GM21423 (cell line): ENCODE results near the gene ABCG4.
"Not testable (repeated sequence)": the region's sequence is repeated elsewhere in the genome, so short reads cannot be mapped to it uniquely, and the experiment has no call there.

Experiments used
- ATAC-seq: cut with Tn5 transposase; IDR thresholded peaks from one replicate; pipeline ENCODE4 v1.9.1; 2021; ENCODE audit warnings: mild to moderate bottlenecking, moderate library complexity; ENCODE audit not compliant: unreplicated experiment

The ABCG4 gene

GRCh38 chr11:119149018-119149785 is at the start of gene ABCG4:
ABCG4 (plus strand) TSS chr11:119149052; CDS start chr11:119149966, 914 bp downstream.
- ATAC-seq, result no peak

- no peak for ATAC-seq
These were observed 49.1 kb upstream of the ABCG4 start for GRCh38 chr11:119099711-119100110.

- no peak for ATAC-seq
These were observed 48.4 kb upstream of the ABCG4 start for GRCh38 chr11:119100246-119100970.

- peak; percentile 16 for ATAC-seq
These were observed 47.7 kb upstream of the ABCG4 start for GRCh38 chr11:119100994-119101758.

GRCh38 chr11:119101759-119102423 is 47.0 kb upstream of the ABCG4 start, which contains the start of gene DPAGT1:
DPAGT1 (minus strand) TSS chr11:119101853; CDS start chr11:119101655, 198 bp downstream.
- ATAC-seq, result peak; percentile 77

- not testable (repeated sequence) for ATAC-seq
These were observed 45.6 kb upstream of the ABCG4 start for GRCh38 chr11:119103161-119103664.

- ATAC-seq, result no peak
These were observed 45.1 kb upstream of the ABCG4 start for GRCh38 chr11:119103793-119104192.

GRCh38 chr11:119106564-119107537 is 42.0 kb upstream of the ABCG4 start, which contains the start of gene C2CD2L:
C2CD2L (plus strand) TSS chr11:119107344; CDS start chr11:119107742, 398 bp downstream.
- peak; percentile 69 for ATAC-seq

- peak; percentile 19 for ATAC-seq
These were observed 41.2 kb upstream of the ABCG4 start for GRCh38 chr11:119107538-119108145.

GRCh38 chr11:119108146-119108856 is 40.6 kb upstream of the ABCG4 start:
- no peak for ATAC-seq

GRCh38 chr11:119108857-119109221 is 40.0 kb upstream of the ABCG4 start:
- ATAC-seq, result no peak

GRCh38 chr11:119109843-119110242 is 39.0 kb upstream of the ABCG4 start:
- no peak for ATAC-seq

- no peak for ATAC-seq
These were observed 38.4 kb upstream of the ABCG4 start for GRCh38 chr11:119110439-119110838.

GRCh38 chr11:119111361-119111925 is 37.4 kb upstream of the ABCG4 start:
- ATAC-seq, result no peak

- no peak for ATAC-seq
These were observed 36.4 kb upstream of the ABCG4 start for GRCh38 chr11:119112314-119113020.

GRCh38 chr11:119113716-119114115 is 35.1 kb upstream of the ABCG4 start:
- no peak for ATAC-seq

- ATAC-seq, result no peak
These were observed 34.5 kb upstream of the ABCG4 start for GRCh38 chr11:119114351-119114750.
